Heart left ventricle (tissue), 16 donors: ENCODE measurements around the gene GRAMD4. TPM values are rescaled to one million over a fixed set of nuclear protein-coding genes. Genes with fewer than 3 reads are reported as not detected.

Experiments
- ATAC-seq, 4 donors: fragments of 200-7000 bp; cut with Tn5 transposase; one replicate each; pipeline ENCODE4 v1.9.1; 2020 to 2022; ENCODE audit warnings: moderate library complexity in 4 of 4, mild to moderate bottlenecking in 3 of 4, moderate number of reproducible peaks in 1 of 4
- DNase-seq, 5 donors: peaks; one replicate each; pipeline ENCODE4 v3.0.0-alpha.2; 2020
- H3K27ac ChIP-seq, 12 donors: fragments of 200-600 bp; sonication (generic) in 4 of 12; one replicate each; pipeline versions ENCODE4 v1.5.0 to v1.8.0; 2016 to 2022; ENCODE audit warnings: mild to moderate bottlenecking in 2 of 12
- H3K27me3 ChIP-seq, 9 donors: fragments of 200-600 bp; sonication (generic) in 2 of 9; one replicate each; pipeline versions ENCODE4 v1.5.1 to v1.8.0; 2016 to 2022; ENCODE audit warnings: mild to moderate bottlenecking in 3 of 9
- H3K36me3 ChIP-seq, 9 donors: fragments of 200-600 bp; sonication (generic) in 2 of 9; one replicate each; pipeline versions ENCODE4 v1.5.0 to v1.8.0; 2018 to 2022; ENCODE audit warnings: mild to moderate bottlenecking in 2 of 9
- H3K4me1 ChIP-seq, 12 donors: fragments of 200-600 bp; sonication (generic) in 4 of 12; one replicate each; pipeline versions ENCODE4 v1.5.0 to v1.8.0; 2016 to 2022; ENCODE audit warnings: mild to moderate bottlenecking in 3 of 12
- H3K4me3 ChIP-seq, 12 donors: fragments of 200-600 bp; sonication (generic) in 4 of 12; one replicate each; pipeline versions ENCODE4 v1.5.0 to v1.8.0; 2017 to 2022; ENCODE audit warnings: mild to moderate bottlenecking in 9 of 12, moderate library complexity in 4 of 12
- H3K9me3 ChIP-seq, 12 donors: fragments of 200-600 bp; sonication (generic) in 4 of 12; one replicate each; pipeline versions ENCODE4 v1.5.0 to v1.8.0; 2016 to 2022; ENCODE audit warnings: mild to moderate bottlenecking in 1 of 12
- CTCF ChIP-seq, 12 donors: fragments of 200-600 bp; sonication (generic) in 4 of 12; IDR thresholded peaks; one replicate each; pipeline versions ENCODE4 v1.5.0 to v1.8.0; 2018 to 2022; ENCODE audit warnings: antibody characterized with exemption in 12 of 12, mild to moderate bottlenecking in 5 of 12
- POLR2A ChIP-seq, 2 donors: fragments of 450-650 bp; IDR thresholded peaks; one replicate each; pipeline ENCODE4 v1.6.1; 2017; ENCODE audit warnings: antibody characterized with exemption in 2 of 2, mild to moderate bottlenecking in 2 of 2, moderate library complexity in 2 of 2
- WGBS, 4 donors: extraction: QIAGEN DNeasy Blood & Tissue Kit in 2 of 4; methylation state at CpG; one replicate each; pipeline versions ENCODE4 v1.1.5 to v1.1.7; 2013 to 2018; 5-methylcytosine and 5-hydroxymethylcytosine counted together
- intact Hi-C, 10 donors: fragments of 100-400 bp; cut with DNase I; formaldehyde crosslinking; loops; one replicate each; pipeline versions ENCODE4 v1.11.1 to v1.14.2; 2022
- polyA plus RNA-seq, 2 donors: library from polyadenylated mRNA; stranded (reverse); fragments of 200-250 nt; gene quantifications; one replicate each; pipeline ENCODE4 v1.2.3, GENCODE V29; 2013
- total RNA-seq, 9 donors: library from RNA; depleted of rRNA in 2 of 9; stranded (reverse); fragments of >200 nt in 2 of 9; fragmentation: NEBNext Ultra II Directional in 3 of 9; extraction: Animal tissue kit (Norgen Biotek cat#: 25700) in 3 of 9; gene quantifications; one replicate each; pipeline versions ENCODE4 v1.1.0 to v1.2.4, GENCODE V29; 2016 to 2023
- donor health status: ischemic (EF 13 %, LVEDD 7.1; RV severe dilation, severe dysfunction).
- donor health status: healthy with polysubstance abuse.
- donor health status: DM: no; HTN: yes; CAD: no.
- donor health status: DM: no; HTN: no; CAD: no.
- donor health status: ischemic (EF 25% LVEDD 6.9; RV normal size, moderate dysfunction).
- donor health status: ischemic (EF 25% LVEDD 5.7; RV mildly dilated, moderate dysfunction).
- donor health status: healthy.
- donor health status: DM: yes; HTN: yes; CAD: no.
- donor health status: ischemic (EF 35%, LVEDD 5.7; RV mildly dilated, moderate dysfunction).
- donor health status: nonischemic (EF 11% LVEDD 7.7; RV severe dilation, severe dysfunction).
- donor health status: DM: yes; HTN: yes; CAD: no.
- donor health status: PGD.
- donor health status: ischemic (EF 29% LVEDD 5.4; RV normal size, mild dysfunction).
- donor health status: nonischemic (EF 23%, LVEDD 6.1; RV moderate dilation, normal function).

The GRAMD4 gene
- total and polyA plus RNA-seq, 11 donors = 22.4 to 122 (median 63.1) TPM

- ATAC-seq = no peak
- Histone ChIP-seq H3K27ac (peak overlapping the region in 5 of 12 donors; percentile 55 to 86 (median 74)), H3K4me1 (peaks cover 0 to 40% (median 16%) of the 10 kb centered on the region in 12 donors), H3K4me3 (no peak overlapping the region), H3K9me3 (no peaks in the 10 kb centered on the region), H3K27me3 (no peaks in the 10 kb centered on the region), H3K36me3 (peaks cover 0 to 83% (median 51%) of the 10 kb centered on the region in 9 donors)
- intact Hi-C loops = loop anchor here in 1 of 10 donors (5.0 kb wide), 1 partner anchor 111 kb away; no protein-coding TSS in a partner anchor
- peak in 1 of 5 donors; percentile 26 for DNase-seq
- no peak for TF ChIP-seq POLR2A (IDR thresholded peaks at IDR 0.05)
- TF ChIP-seq CTCF (IDR thresholded peaks at IDR 0.05) = no peak
- WGBS, 4 donors = 67 to 87% (median 83%) methylated on average over 7 to 10 of the region's 10 CpGs
These were observed 53.0 kb downstream of the GRAMD4 start for GRCh38 chr22:46673205-46673604.

GRCh38 chr22:46673662-46674236, 53.6 kb downstream of the GRAMD4 start:
- ATAC-seq (peak in 1 of 4 donors; percentile 5), DNase-seq (no peak)
- no peaks in the 10 kb centered on the region for H3K27me3 ChIP-seq
- peaks cover 0 to 42% (median 16%) of the 10 kb centered on the region in 12 donors for H3K4me1 ChIP-seq
- intact Hi-C loops = loop anchor here in 1 of 10 donors (5.0 kb wide), 1 partner anchor 111 kb away; no protein-coding TSS in a partner anchor
- WGBS, 4 donors = 81 to 89% (median 86%) methylated on average over 27 to 32 of the region's 32 CpGs
- peak overlapping the region in 11 of 12 donors; percentile 31 to 86 (median 69) for H3K27ac ChIP-seq
- H3K9me3 ChIP-seq = no peaks in the 10 kb centered on the region
- H3K36me3 ChIP-seq = peaks cover 0 to 81% (median 49%) of the 10 kb centered on the region in 9 donors
- H3K4me3 ChIP-seq = peak overlapping the region in 7 of 12 donors; percentile 2 to 61 (median 44)
- TF ChIP-seq CTCF (IDR thresholded peaks at IDR 0.05) = no peak
- TF ChIP-seq POLR2A (IDR thresholded peaks at IDR 0.05) = no peak

GRCh38 chr22:46674367-46674781, 54.2 kb downstream of the GRAMD4 start:
- DNase-seq (peak; percentile 73 to 87 (median 84)), ATAC-seq (peak; percentile 13 to 84 (median 34))
- H3K27me3 ChIP-seq = no peaks in the 10 kb centered on the region
- H3K36me3 ChIP-seq = peaks cover 0 to 74% (median 46%) of the 10 kb centered on the region in 9 donors
- intact Hi-C loops = loop anchor here in 1 of 10 donors (5.0 kb wide), 1 partner anchor 112 kb away; no protein-coding TSS in a partner anchor
- H3K4me1 ChIP-seq = peaks cover 0 to 47% (median 16%) of the 10 kb centered on the region in 12 donors
- no peaks in the 10 kb centered on the region for H3K9me3 ChIP-seq
- H3K4me3 ChIP-seq = peak overlapping the region in 10 of 12 donors; percentile 22 to 61 (median 44)
- 49 to 79% (median 59%) methylated on average over 17 to 19 of the region's 19 CpGs for WGBS, 4 donors
- TF ChIP-seq POLR2A (IDR thresholded peaks at IDR 0.05) (no peak), CTCF (IDR thresholded peaks at IDR 0.05) (no peak)
- peak overlapping the region; percentile 15 to 86 (median 69) for H3K27ac ChIP-seq

GRCh38 chr22:46674906-46675305, 54.7 kb downstream of the GRAMD4 start:
- no peak for TF ChIP-seq POLR2A (IDR thresholded peaks at IDR 0.05)
- no peak for TF ChIP-seq CTCF (IDR thresholded peaks at IDR 0.05)
- H3K4me1 ChIP-seq = peaks cover 0 to 51% (median 18%) of the 10 kb centered on the region in 12 donors
- no peak for DNase-seq
- intact Hi-C loops = loop anchor here in 4 of 10 donors (5.0 kb wide), 4 partner anchors 98 to 313 kb away; no protein-coding TSS in a partner anchor
- peak overlapping the region in 10 of 12 donors; percentile 22 to 61 (median 44) for H3K4me3 ChIP-seq
- no peaks in the 10 kb centered on the region for H3K9me3 ChIP-seq
- ATAC-seq = no peak
- H3K36me3 ChIP-seq = peaks cover 0 to 70% (median 44%) of the 10 kb centered on the region in 9 donors
- H3K27me3 ChIP-seq = no peaks in the 10 kb centered on the region
- 64 to 87% (median 75%) methylated on average over 3 to 11 of the region's 11 CpGs for WGBS, 4 donors
- H3K27ac ChIP-seq = peak overlapping the region; percentile 15 to 86 (median 69)
